SKM-1 (cell line): ENCODE results near the gene GRPEL2.
"Not testable (repeated sequence)": the region's sequence is repeated elsewhere in the genome, so short reads cannot be mapped to it uniquely, and the experiment has no call there.

Experiments
- DNase-seq: peaks from one replicate; lab custom pipeline; 2025; ENCODE audit not compliant: unreplicated experiment; lab: John Stamatoyannopoulos, UW

Gene GRPEL2

GRCh38 chr5:149394996-149395395, 49.7 kb downstream of the GRPEL2 start:
- DNase-seq: not testable (repeated sequence)

DNA sequence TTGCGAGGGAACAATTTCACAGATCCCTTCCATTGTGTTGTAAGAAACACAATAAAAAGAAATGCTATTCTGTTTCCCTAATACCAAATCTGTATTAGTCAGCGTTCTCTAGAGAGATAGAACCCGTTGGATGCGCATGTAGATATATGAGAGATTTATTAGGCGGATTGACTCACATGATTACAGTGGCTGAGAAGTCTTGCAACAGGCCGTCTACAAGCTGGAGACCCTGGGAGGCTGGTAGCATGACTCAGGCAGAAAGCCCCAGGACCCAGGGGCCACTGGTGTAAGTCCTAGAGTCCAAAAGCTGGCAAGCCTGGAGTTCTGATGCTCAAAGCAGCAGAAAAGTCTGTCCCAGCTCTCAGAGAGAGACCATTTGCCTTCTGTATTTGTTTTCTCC, 52.2 kb downstream of the GRPEL2 start:
- no peak for DNase-seq

DNA sequence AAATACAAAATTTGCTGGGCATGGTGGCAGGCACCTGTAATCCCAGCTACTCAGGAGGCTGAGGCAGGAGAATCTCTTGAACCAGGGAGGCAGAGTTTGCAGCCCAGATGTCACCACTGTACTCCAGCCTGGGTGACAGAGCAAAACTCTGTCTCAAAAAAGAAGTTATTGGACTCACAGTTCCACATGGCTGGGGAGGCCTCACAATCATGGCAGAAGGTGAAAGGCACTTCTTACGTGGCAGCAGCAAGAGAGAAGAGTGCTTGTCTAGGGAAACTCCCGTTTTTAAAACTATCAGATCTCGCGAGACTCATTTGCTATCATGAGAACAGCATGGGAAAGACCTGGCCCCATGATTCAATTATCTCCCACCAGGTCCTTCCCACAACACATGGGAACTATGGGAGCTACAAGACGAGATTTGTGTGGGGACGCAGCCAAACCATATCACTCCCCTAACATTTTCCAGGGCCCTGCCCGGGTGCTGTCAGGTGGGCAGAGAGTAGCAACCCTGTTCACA, 53.5 kb downstream of the GRPEL2 start:
- DNase-seq: not testable (repeated sequence)

GRCh38 chr5:149399775-149400174, 54.5 kb downstream of the GRPEL2 start:
- no peak for DNase-seq

DNA sequence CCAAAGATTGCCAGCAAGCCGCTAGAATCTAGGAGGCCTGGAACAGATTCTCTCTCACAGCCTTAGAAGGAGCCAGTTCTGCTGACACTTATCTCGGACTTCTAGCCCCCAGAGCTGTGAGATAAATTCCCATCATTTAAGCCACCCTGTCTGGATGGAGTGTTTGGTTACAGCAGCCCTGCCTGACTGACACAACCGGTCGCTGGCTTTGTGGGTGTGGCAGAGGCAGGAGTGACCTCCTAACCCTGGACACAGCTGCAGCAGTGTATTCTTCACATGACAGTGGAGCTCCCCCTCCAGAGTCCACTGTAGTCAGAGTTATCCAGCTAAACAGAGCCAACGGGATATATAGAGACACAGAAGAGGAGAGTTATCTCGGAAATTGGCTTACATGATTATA, 55.0 kb downstream of the GRPEL2 start:
- no peak for DNase-seq

- DNase-seq: no peak
These were observed 55.8 kb downstream of the GRPEL2 start for GRCh38 chr5:149401051-149401450.

DNA sequence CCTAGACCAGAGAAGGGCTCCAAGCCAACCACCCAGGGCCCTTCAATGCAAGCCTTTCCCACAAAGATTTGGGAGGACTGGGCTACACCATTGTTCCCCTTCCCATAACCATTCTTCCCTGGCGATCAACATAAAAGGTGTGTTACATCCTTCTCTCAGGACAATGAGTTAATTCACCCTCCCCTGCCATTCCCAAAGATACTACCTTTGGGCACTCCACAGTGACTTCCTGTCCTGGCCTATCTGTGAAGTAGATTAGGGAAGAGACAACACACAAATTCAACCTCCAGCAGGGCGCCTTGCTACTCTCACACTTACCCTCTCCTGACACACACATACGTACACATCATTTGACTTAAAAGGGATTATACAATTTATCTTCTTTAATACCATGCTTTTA, 57.0 kb downstream of the GRPEL2 start:
- DNase-seq: no peak
